ENCODE results near the gene ANKS1B.

ANKS1B gene

GRCh38 chr12:99505805-99506204 lies 478.9 kb downstream of the ANKS1B start:
- H3K4me3 ChIP-seq (ENCODE audit: low read depth, low read length), result no peak overlapping the region
- POLR2A ChIA-PET, result no interaction called here
- no peaks in the 10 kb centered on the region for H3K4me1 ChIP-seq (ENCODE audit: control insufficient read depth, insufficient read depth, low read length)
- no peak overlapping the region for H3K27ac ChIP-seq (ENCODE audit: extremely low read depth, low read depth, low read length)
- TF ChIP-seq ZNF600 (tag by site-specific recombination; IDR thresholded peaks at IDR 0.05) (no peak), ZNF514 (tag by site-specific recombination; IDR thresholded peaks at IDR 0.05) (no peak), ZNF174 (tag by site-specific recombination; IDR thresholded peaks at IDR 0.05) (no peak), REPIN1 (tag by site-specific recombination; IDR thresholded peaks at IDR 0.05; ENCODE audit: low read depth) (no peak), TCF7L2 (IDR thresholded peaks at IDR 0.05; ENCODE audit: borderline replicate concordance, low read depth, low read length) (no peak), ZNF10 (tag by site-specific recombination; IDR thresholded peaks at IDR 0.05) (no peak), ZNF184 (tag by site-specific recombination; IDR thresholded peaks at IDR 0.05) (no peak)
- H3K36me3 ChIP-seq (ENCODE audit: control insufficient read depth in 2 of 2, insufficient read depth in 1 of 2, low read length in 2 of 2), result no peaks in the 10 kb centered on the region
- H3K9me3 ChIP-seq (ENCODE audit: control insufficient read depth, insufficient read depth, low read depth, low read length), result no peaks in the 10 kb centered on the region
- CTCF ChIA-PET, result no interaction called here

GRCh38 chr12:99498756-99499155 lies 486.0 kb downstream of the ANKS1B start:
- Histone ChIP-seq H3K9me3 (ENCODE audit: control insufficient read depth, insufficient read depth, low read depth, low read length) (no peaks in the 10 kb centered on the region), H3K27ac (ENCODE audit: extremely low read depth, low read depth, low read length) (no peak overlapping the region), H3K36me3 (ENCODE audit: control insufficient read depth in 2 of 2, insufficient read depth in 1 of 2, low read length in 2 of 2) (no peaks in the 10 kb centered on the region), H3K4me3 (ENCODE audit: low read depth, low read length) (no peak overlapping the region), H3K4me1 (ENCODE audit: control insufficient read depth, insufficient read depth, low read length) (no peaks in the 10 kb centered on the region)
- POLR2A ChIA-PET, result no interaction called here
- CTCF ChIA-PET, result interaction anchor here (0.6 kb wide), 1 partner anchor 268 kb away, joined by 3 read pairs; no protein-coding TSS in a partner anchor
- TF ChIP-seq ZSCAN4 (tag by site-specific recombination; IDR thresholded peaks at IDR 0.05) (no peak), TCF7L2 (IDR thresholded peaks at IDR 0.05; ENCODE audit: borderline replicate concordance, low read depth, low read length) (no peak), ZNF133 (tag by site-specific recombination; IDR thresholded peaks at IDR 0.05) (no peak), ZNF560 (tag by site-specific recombination; IDR thresholded peaks at IDR 0.05; ENCODE audit: borderline replicate concordance) (no peak), PRDM4 (tag by site-specific recombination; IDR thresholded peaks at IDR 0.05) (no peak), MZF1 (tag by site-specific recombination; IDR thresholded peaks at IDR 0.05; ENCODE audit: borderline replicate concordance) (no peak), ZNF704 (tag by site-specific recombination; IDR thresholded peaks at IDR 0.05) (no peak), ZNF221 (tag by site-specific recombination; IDR thresholded peaks at IDR 0.05; ENCODE audit: borderline replicate concordance) (no peak), ZNF354C (tag by site-specific recombination; IDR thresholded peaks at IDR 0.05; ENCODE audit: borderline replicate concordance, low read depth) (no peak), ZNF514 (tag by site-specific recombination; IDR thresholded peaks at IDR 0.05) (no peak), ZNF654 (tag by site-specific recombination; IDR thresholded peaks at IDR 0.05; ENCODE audit: low read depth) (no peak), ZNF707 (tag by site-specific recombination; IDR thresholded peaks at IDR 0.05) (no peak), HOXD13 (CRISPR knock-in tag; IDR thresholded peaks at IDR 0.05; ENCODE audit: borderline replicate concordance) (no peak), ZNF548 (tag by site-specific recombination; IDR thresholded peaks at IDR 0.05) (no peak), ZNF184 (tag by site-specific recombination; IDR thresholded peaks at IDR 0.05) (no peak), ZNF529 (tag by site-specific recombination; IDR thresholded peaks at IDR 0.05; ENCODE audit: insufficient replicate concordance) (no peak), ZNF670 (tag by site-specific recombination; IDR thresholded peaks at IDR 0.05; ENCODE audit: low read depth) (no peak), ZNF433 (tag by site-specific recombination; IDR thresholded peaks at IDR 0.05; ENCODE audit: low read depth) (no peak), OSR2 (tag by site-specific recombination; IDR thresholded peaks at IDR 0.05) (no peak), ZBTB17 (tag by site-specific recombination; IDR thresholded peaks at IDR 0.05) (no peak)

Measured in HEK293 (cell line).